ENCODE data around the gene GBE1.
A peak's percentile ranks its signal among the peaks of the same experiment; 100 is the strongest.

Gene GBE1

GRCh38 chr3:81760924-81761903, at the start of gene GBE1:
Gene GBE1 (minus strand): TSS chr3:81761645. CDS start chr3:81761517, 128 bp downstream.
- 0 out of 2 replicates have a peak, but pooled peaks cover 3% of the 10 kb centered on the region for H3F3A ChIP-seq (ENCODE audit: low read depth)
- peaks cover 59% of the 10 kb centered on the region for H3K4me1 ChIP-seq (ENCODE audit: insufficient read depth, low read length, poor library complexity, severe bottlenecking)
- peaks cover 6% of the 10 kb centered on the region; the same call in 1 of the 2 replicates for H3K36me3 ChIP-seq (ENCODE audit: insufficient read depth, low read length)
- H3K9me3 ChIP-seq (ENCODE audit: insufficient read depth, low read depth, low read length), result peaks cover 4% of the 10 kb centered on the region; the same call in 1 of the 2 replicates
- H3K9ac ChIP-seq (ENCODE audit: low read depth, low read length, poor library complexity, severe bottlenecking), result peak within 1 kb of the TSS; percentile 86
- H3K4me2 ChIP-seq (ENCODE audit: low read depth, low read length, poor library complexity, severe bottlenecking), result peak within 1 kb of the TSS; percentile 79
- H4K20me1 ChIP-seq (ENCODE audit: insufficient read depth, low read length, poor library complexity, severe bottlenecking), result peaks cover 3% of the 10 kb centered on the region
- peak; percentile 62 for TF ChIP-seq CTCF (conservative IDR thresholded peaks at IDR 0.05; ENCODE audit: low read length)
- no peak for TF ChIP-seq EZH2phosphoT487 (IDR thresholded peaks at IDR 0.05; ENCODE audit: borderline replicate concordance)
- peak within 1 kb of the TSS; percentile 76 for H3K4me3 ChIP-seq (ENCODE audit: low read length, poor library complexity, severe bottlenecking)
- peak within 1 kb of the TSS; percentile 76 for H2AFZ ChIP-seq (ENCODE audit: low read length)
- peaks cover 42% of the 10 kb centered on the region for H3K79me2 ChIP-seq (ENCODE audit: insufficient read depth, low read length)
- H3K27me3 ChIP-seq (ENCODE audit: insufficient read depth, low read length, poor library complexity, severe bottlenecking), result no peaks in the 10 kb centered on the region
- no peaks in the 10 kb centered on the region for H3K9me2 ChIP-seq (replicated peaks; ENCODE audit: low read depth, low read length)

- Histone ChIP-seq H3K4me3 (ENCODE audit: low read length, poor library complexity, severe bottlenecking) (no peak overlapping the region), H3K9me3 (ENCODE audit: insufficient read depth, low read depth, low read length) (no peaks in the 10 kb centered on the region), H3F3A (ENCODE audit: low read depth) (no peaks in the 10 kb centered on the region), H3K79me2 (ENCODE audit: insufficient read depth, low read length) (no peaks in the 10 kb centered on the region), H3K9ac (ENCODE audit: low read depth, low read length, poor library complexity, severe bottlenecking) (no peak overlapping the region), H3K9me2 (replicated peaks; ENCODE audit: low read depth, low read length) (no peaks in the 10 kb centered on the region), H3K4me1 (ENCODE audit: insufficient read depth, low read length, poor library complexity, severe bottlenecking) (no peaks in the 10 kb centered on the region), H3K36me3 (ENCODE audit: insufficient read depth, low read length) (no peaks in the 10 kb centered on the region), H3K27me3 (ENCODE audit: insufficient read depth, low read length, poor library complexity, severe bottlenecking) (no peaks in the 10 kb centered on the region), H3K4me2 (ENCODE audit: low read depth, low read length, poor library complexity, severe bottlenecking) (no peak overlapping the region), H2AFZ (ENCODE audit: low read length) (no peak overlapping the region), H4K20me1 (ENCODE audit: insufficient read depth, low read length, poor library complexity, severe bottlenecking) (no peaks in the 10 kb centered on the region)
- no peak for TF ChIP-seq EZH2phosphoT487 (IDR thresholded peaks at IDR 0.05; ENCODE audit: borderline replicate concordance)
- TF ChIP-seq CTCF (conservative IDR thresholded peaks at IDR 0.05; ENCODE audit: low read length), result no peak
These were observed 47.5 kb upstream of the GBE1 start for GRCh38 chr3:81808900-81809299.

GRCh38 chr3:81799403-81799802, 38.0 kb upstream of the GBE1 start:
- no peaks in the 10 kb centered on the region for H3K79me2 ChIP-seq (ENCODE audit: insufficient read depth, low read length)
- no peaks in the 10 kb centered on the region for H3F3A ChIP-seq (ENCODE audit: low read depth)
- no peaks in the 10 kb centered on the region for H3K4me1 ChIP-seq (ENCODE audit: insufficient read depth, low read length, poor library complexity, severe bottlenecking)
- no peak overlapping the region for H3K4me3 ChIP-seq (ENCODE audit: low read length, poor library complexity, severe bottlenecking)
- H3K27me3 ChIP-seq (ENCODE audit: insufficient read depth, low read length, poor library complexity, severe bottlenecking), result no peaks in the 10 kb centered on the region
- no peak overlapping the region for H3K4me2 ChIP-seq (ENCODE audit: low read depth, low read length, poor library complexity, severe bottlenecking)
- H3K36me3 ChIP-seq (ENCODE audit: insufficient read depth, low read length), result no peaks in the 10 kb centered on the region
- no peaks in the 10 kb centered on the region for H3K9me2 ChIP-seq (replicated peaks; ENCODE audit: low read depth, low read length)
- H3K9ac ChIP-seq (ENCODE audit: low read depth, low read length, poor library complexity, severe bottlenecking), result no peak overlapping the region
- no peak overlapping the region for H2AFZ ChIP-seq (ENCODE audit: low read length)
- no peaks in the 10 kb centered on the region for H4K20me1 ChIP-seq (ENCODE audit: insufficient read depth, low read length, poor library complexity, severe bottlenecking)
- H3K9me3 ChIP-seq (ENCODE audit: insufficient read depth, low read depth, low read length), result no peaks in the 10 kb centered on the region
- TF ChIP-seq CTCF (conservative IDR thresholded peaks at IDR 0.05; ENCODE audit: low read length) (no peak), EZH2phosphoT487 (IDR thresholded peaks at IDR 0.05; ENCODE audit: borderline replicate concordance) (no peak)

All from Loucy (cell line).